H54 (cell line): ENCODE measurements around the gene ELL3.
"Not testable (repeated sequence)": the region's sequence is repeated elsewhere in the genome, so short reads cannot be mapped to it uniquely, and the experiment has no call there.

Experiments
- DNase-seq: peaks from one replicate; pipeline ENCODE4 v3.0.0; 2011; ENCODE audit warnings: low spot score, mixed read lengths; ENCODE audit not compliant: insufficient read length
- FAIRE-seq: peaks from 3 replicates; lab custom pipeline; 2011; peaks lifted over from hg19 to GRCh38; lab: Jason Lieb, UNC
- POLR2A ChIP-seq: IDR thresholded peaks from 2 replicates; pipeline ENCODE4 v1.6.1; 2011; ENCODE audit warnings: low read depth, mild to moderate bottlenecking, low read length

Gene ELL3

GRCh38 chr15:43776718-43777266 lies at the start of gene ELL3:
Gene ELL3, minus strand, starts transcription at chr15:43776966. Its CDS starts 65 bp downstream, at chr15:43776901.
- peak; percentile 79 for DNase-seq
- TF ChIP-seq POLR2A, result peak; percentile 31
- FAIRE-seq, result no peak

GRCh38 chr15:43826029-43826507 lies 49.3 kb upstream of the ELL3 start:
- TF ChIP-seq POLR2A, result no peak
- no peak for FAIRE-seq
- no peak for DNase-seq

DNA sequence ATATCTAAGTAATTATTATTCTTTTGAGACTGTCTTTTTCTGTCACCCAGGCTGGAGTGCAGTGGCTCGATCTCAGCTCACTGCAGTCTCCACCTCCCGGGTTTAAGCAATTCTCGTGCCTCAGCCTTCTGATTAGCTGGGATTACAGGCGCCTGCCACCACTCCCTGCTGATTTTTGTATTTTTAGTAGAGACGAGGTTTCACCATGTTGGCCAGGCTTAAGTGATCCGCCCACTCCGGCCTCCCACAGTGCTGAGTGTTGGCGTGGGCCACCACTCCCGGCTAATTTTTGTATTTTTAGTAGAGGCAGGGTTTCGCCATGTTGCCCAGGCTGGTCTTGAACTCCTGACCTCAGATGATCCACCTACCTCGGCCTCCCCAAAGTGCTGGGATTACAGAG lies 48.5 kb upstream of the ELL3 start:
- FAIRE-seq, DNase-seq: not testable (repeated sequence)

GRCh38 chr15:43824302-43825246 lies 47.8 kb upstream of the ELL3 start, which contains the start of gene MFAP1:
Gene MFAP1, minus strand, starts transcription at chr15:43824690. Its CDS starts 121 bp downstream, at chr15:43824569.
- peak; percentile 96 for FAIRE-seq
- TF ChIP-seq POLR2A, result peak; percentile 78
- peak; percentile 80 for DNase-seq

- no peak for TF ChIP-seq POLR2A
- DNase-seq (no peak), FAIRE-seq (no peak)
Observed at GRCh38 chr15:43821505-43821904, 44.7 kb upstream of the ELL3 start.

- DNase-seq, FAIRE-seq: not testable (repeated sequence)
Observed at GRCh38 chr15:43815064-43815463, 38.3 kb upstream of the ELL3 start.

- FAIRE-seq, result no peak
- no peak for DNase-seq
- no peak for TF ChIP-seq POLR2A
Observed at GRCh38 chr15:43808960-43809678, 32.4 kb upstream of the ELL3 start.

DNA sequence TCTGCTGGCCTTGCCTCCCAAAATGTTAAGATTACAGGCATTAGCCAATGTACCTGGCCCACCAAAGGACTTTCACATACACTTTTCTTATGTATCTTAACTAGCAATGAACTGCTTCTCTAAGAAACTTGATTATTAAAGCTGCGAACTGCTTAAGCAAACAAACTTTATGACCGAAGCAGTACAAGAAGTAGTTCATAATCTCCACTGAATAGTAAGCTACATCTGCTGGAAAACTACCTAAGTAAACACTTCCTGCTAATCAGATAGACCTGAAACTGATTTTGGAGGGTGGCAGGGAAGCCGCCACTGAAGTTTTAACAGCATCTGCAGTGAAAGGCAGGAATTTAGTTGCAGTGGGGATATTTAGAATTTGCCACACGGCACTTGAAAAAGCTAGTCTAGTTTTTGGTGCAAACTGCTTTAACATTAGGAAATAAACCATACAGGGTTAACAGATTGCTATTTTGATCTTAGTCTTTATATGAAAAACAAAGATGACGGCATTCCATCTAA lies 31.7 kb upstream of the ELL3 start:
- TF ChIP-seq POLR2A, result no peak
- no peak for FAIRE-seq
- DNase-seq, result no peak

DNA sequence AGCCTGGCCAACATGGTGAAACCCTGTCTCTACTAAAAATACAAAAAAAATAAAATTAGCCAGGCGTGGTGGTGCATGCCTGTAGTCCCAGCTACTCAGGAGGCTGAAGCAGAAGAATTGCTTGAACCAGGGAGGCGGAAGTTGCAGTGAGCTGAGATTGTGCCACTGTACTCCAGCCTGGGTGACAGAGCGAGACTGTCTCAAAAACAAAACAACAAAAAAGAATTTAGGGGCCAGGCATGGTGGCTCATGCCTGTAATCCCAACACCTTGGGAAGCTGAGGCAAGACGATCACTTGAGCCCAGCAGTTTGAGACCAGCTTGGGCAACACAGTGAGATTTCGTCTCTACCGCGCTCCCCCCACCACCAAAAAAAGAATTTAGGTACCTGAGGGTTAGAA lies 25.9 kb upstream of the ELL3 start:
- not testable (repeated sequence) for FAIRE-seq, DNase-seq

GRCh38 chr15:43800286-43801141 lies 23.7 kb upstream of the ELL3 start, which contains the start of gene HYPK:
Gene HYPK, plus strand, starts transcription at chr15:43800599. Its CDS starts 24 bp downstream, at chr15:43800623.
- DNase-seq (peak; percentile 56), FAIRE-seq (no peak)
- TF ChIP-seq POLR2A, result peak; percentile 52; the same call in 1 of the 2 replicates

GRCh38 chr15:43799945-43800285 lies 23.1 kb upstream of the ELL3 start, which contains the start of gene SERINC4:
Gene SERINC4, minus strand, starts transcription at chr15:43800220. Its CDS starts 234 bp downstream, at chr15:43799986.
- TF ChIP-seq POLR2A, result no peak
- no peak for FAIRE-seq
- no peak for DNase-seq

DNA sequence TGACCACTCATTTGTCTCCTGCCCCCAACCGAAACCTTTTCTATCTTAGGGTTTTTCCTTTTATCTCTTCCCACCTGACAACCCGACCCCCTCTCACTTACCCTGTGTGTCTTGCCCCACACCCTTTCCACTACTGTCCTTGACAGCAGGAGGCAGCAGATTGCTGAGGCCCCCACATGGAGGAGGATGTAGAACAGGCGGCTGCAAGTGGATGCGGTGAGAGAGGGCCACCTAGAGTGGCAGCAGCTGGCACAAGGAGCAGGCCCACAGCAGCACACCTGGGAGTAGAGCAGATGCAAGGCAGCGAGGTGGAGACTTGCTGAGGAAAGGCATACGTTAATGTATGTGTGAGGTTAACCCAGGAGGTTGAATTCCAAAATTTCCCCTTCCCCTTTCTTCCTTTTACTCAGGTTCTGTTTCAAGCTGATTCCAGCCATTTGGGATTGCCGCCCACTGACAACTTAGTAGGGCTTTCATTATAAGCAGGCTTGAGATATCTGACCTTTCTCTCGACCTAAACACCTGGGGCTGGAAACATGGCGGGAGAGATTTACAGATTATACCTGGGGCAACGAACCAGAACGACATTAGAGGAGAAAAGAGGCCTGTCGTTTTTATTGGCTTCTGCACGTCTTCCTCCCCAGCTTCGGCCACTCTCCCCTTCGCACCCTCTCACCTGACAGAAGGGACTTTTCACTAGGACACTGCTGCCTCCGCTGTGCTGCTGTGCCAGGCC lies 22.6 kb upstream of the ELL3 start:
- FAIRE-seq (no peak), DNase-seq (no peak)
- no peak for TF ChIP-seq POLR2A

GRCh38 chr15:43796566-43796965 lies 19.8 kb upstream of the ELL3 start:
- no peak for TF ChIP-seq POLR2A
- FAIRE-seq (no peak), DNase-seq (no peak)
